ENCODE measurements around the gene SPRR5.

- TF ChIP-seq CTCF (IDR thresholded peaks at IDR 0.05; ENCODE audit: low read length): no peak
- no peak for TF ChIP-seq EZH2 (optimal IDR thresholded peaks at IDR 0.05; ENCODE audit: low read depth, low read length)
- TF ChIP-seq EZH2phosphoT487 (IDR thresholded peaks at IDR 0.05; ENCODE audit: low read length): no peak
These were observed 17.5 kb downstream of the SPRR5 start for GRCh38 chr1:152964536-152964935.
